Skeletal muscle tissue (tissue), 4 donors: ENCODE measurements around the gene ST3GAL6. TPM values are rescaled to one million over a fixed set of nuclear protein-coding genes. Genes with fewer than 3 reads are reported as not detected.
A peak's percentile ranks its signal among the peaks of the same experiment; 100 is the strongest.

ENCODE experiments used
- H3K27ac ChIP-seq: one replicate; pipeline ENCODE4 v1.7.0; 2013; ENCODE audit warnings: mild to moderate bottlenecking, low read depth, low read length, inconsistent platforms
- H3K27me3 ChIP-seq, 3 donors: one replicate each; pipeline ENCODE4 v1.7.0; 2013; ENCODE audit warnings: low read length in 3 of 3; ENCODE audit not compliant: control insufficient read depth in 3 of 3, insufficient read depth in 3 of 3
- H3K36me3 ChIP-seq, 3 donors: one replicate each; pipeline ENCODE4 v1.7.0; 2013; ENCODE audit warnings: low read length in 3 of 3; ENCODE audit not compliant: control insufficient read depth in 3 of 3, insufficient read depth in 3 of 3
- H3K4me1 ChIP-seq, 3 donors: one replicate each; pipeline ENCODE4 v1.7.0; 2013; ENCODE audit warnings: low read length in 3 of 3, mild to moderate bottlenecking in 3 of 3; ENCODE audit not compliant: control insufficient read depth in 3 of 3, insufficient read depth in 3 of 3
- H3K4me3 ChIP-seq, 3 donors: one replicate each; pipeline ENCODE4 v1.7.0; 2013; ENCODE audit warnings: low read length in 3 of 3
- H3K9ac ChIP-seq, 3 donors: one replicate each; pipeline ENCODE4 v1.7.0; 2013; ENCODE audit warnings: low read length in 3 of 3, mild to moderate bottlenecking in 3 of 3, moderate library complexity in 2 of 3, low read depth in 1 of 3
- H3K9me3 ChIP-seq, 3 donors: one replicate each; pipeline ENCODE4 v1.7.0; 2013; ENCODE audit warnings: low read length in 3 of 3; ENCODE audit not compliant: control insufficient read depth in 3 of 3
- total RNA-seq: library from RNA; depleted of rRNA; stranded (reverse); fragments of >200 nt; gene quantifications from one replicate; pipeline ENCODE4 v1.2.3, GENCODE V29; 2014
- donor health status: Osteomylitis.

Gene ST3GAL6
- total RNA-seq, 1 donor from 2014 or later: 14.1 TPM

DNA sequence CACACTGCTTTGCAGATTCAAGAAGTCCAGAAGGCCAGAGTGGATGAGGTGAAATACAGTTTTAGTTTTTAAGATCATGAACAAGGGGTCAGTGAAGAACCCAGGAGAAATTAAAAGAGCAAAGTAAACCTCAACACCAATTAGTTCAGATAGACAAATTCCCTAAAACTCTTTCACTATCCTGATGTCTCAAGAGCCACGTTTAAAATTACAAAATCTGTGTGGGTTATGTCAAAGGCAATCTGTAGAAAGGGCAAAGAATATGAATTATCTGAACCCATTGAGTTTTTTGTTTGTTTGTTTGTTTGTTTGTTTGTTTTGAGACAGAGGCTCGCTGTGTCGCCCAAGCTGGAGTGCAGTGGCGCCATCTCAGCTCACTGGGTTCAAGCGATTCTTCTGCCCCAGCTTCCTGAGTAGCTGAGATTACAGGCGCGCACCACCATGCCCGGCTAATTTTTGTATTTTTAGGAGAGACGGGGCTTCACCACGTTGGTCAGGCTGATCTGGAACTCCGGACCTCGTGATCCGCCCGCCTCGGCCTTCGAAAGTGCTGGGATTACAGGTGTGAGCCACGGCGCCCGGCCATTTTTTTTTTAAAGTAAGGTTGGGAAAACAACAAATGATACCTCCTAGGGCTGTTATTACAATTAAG, 32.1 kb upstream of the ST3GAL6 start:
- Histone ChIP-seq H3K27ac (no peak overlapping the region), H3K4me3 (no peak overlapping the region), H3K9ac (no peak overlapping the region)

DNA sequence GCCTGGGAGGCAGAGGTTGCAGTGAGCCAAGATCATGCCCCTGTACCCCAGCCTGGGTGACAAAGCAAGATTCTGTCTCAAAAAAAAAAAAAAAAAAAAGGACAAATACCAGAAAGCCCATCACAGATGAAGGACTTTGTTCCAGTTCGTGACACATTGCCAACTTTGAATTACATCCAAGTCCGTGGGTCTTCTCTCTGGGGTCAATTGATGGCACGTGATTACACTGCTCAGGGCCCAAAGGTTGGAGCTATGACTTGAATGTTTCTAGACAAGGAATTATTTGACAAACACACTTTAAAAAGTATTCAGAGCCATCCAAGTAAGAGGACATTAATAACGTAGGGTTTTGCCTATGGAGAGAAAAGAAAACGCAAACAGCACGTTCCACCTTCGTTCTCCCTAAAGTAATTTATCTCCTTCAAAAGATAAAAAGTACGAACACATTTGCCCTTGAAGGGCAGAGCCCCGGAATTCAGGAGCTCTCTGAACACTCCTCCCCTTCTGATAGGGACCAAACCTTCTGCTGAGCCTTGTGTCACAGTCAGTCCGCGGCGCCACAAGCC, 31.3 kb upstream of the ST3GAL6 start:
- H3K27ac ChIP-seq: peak overlapping the region; percentile 54
- no peaks in the 10 kb centered on the region for H3K9me3 ChIP-seq
- peaks cover 0 to 21% (median 9%) of the 10 kb centered on the region in 3 donors for H3K4me1 ChIP-seq
- peak overlapping the region; percentile 63 to 87 (median 75) for H3K9ac ChIP-seq
- H3K27me3 ChIP-seq: no peaks in the 10 kb centered on the region
- H3K36me3 ChIP-seq: no peaks in the 10 kb centered on the region
- peak overlapping the region; percentile 75 to 84 (median 80) for H3K4me3 ChIP-seq

More for the DNA sequence above, 32.1 kb upstream of the ST3GAL6 start:
- Histone ChIP-seq H3K36me3 (no peaks in the 10 kb centered on the region), H3K9me3 (no peaks in the 10 kb centered on the region), H3K27me3 (no peaks in the 10 kb centered on the region), H3K4me1 (peaks cover 0 to 21% (median 9%) of the 10 kb centered on the region in 3 donors)

DNA sequence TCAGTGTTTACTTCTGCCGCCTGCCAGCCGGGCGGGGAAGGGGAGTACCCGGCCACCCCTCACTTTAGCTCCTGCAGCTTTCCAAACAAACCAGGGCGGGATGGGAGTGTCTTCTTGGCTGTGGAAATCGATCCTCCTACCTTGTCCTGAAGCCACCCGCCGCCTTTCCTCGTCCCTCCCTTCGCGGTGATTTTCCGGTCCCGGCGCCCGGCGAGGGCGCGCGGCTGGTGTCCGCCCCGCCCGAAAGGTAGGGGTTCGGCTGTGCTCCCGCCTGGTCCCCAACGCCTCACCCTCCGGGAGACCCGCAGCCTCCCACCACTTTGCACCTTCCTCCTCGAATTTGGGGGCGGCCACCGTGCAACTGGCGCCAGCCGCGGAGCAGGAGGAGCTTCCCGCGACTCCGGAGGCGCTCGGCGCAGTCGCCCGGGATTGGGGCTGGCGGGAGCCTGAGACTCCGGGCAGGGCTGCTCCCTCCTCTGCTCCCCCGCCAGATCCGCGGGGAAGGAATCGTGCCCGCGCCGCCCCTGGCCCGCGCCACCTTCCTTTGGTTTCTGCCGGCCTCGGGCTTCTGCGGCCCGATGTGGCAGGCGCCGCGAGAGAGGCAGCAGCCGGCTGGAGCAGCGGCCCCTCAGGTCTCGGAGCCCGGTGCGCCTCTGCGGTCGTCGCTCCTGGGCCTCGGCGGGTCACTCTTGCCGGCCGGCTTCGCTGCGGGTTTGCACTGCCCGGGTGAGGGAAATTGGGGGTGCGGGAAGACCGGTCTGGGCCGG, 30.7 kb upstream of the ST3GAL6 start:
- H3K9me3 ChIP-seq: no peaks in the 10 kb centered on the region
- H3K27me3 ChIP-seq: no peaks in the 10 kb centered on the region
- no peaks in the 10 kb centered on the region for H3K36me3 ChIP-seq
- H3K4me1 ChIP-seq: peaks cover 0 to 21% (median 9%) of the 10 kb centered on the region in 3 donors
- H3K4me3 ChIP-seq: peak overlapping the region; percentile 75 to 84 (median 80)
- peak overlapping the region; percentile 54 for H3K27ac ChIP-seq
- peak overlapping the region; percentile 63 to 87 (median 75) for H3K9ac ChIP-seq

DNA sequence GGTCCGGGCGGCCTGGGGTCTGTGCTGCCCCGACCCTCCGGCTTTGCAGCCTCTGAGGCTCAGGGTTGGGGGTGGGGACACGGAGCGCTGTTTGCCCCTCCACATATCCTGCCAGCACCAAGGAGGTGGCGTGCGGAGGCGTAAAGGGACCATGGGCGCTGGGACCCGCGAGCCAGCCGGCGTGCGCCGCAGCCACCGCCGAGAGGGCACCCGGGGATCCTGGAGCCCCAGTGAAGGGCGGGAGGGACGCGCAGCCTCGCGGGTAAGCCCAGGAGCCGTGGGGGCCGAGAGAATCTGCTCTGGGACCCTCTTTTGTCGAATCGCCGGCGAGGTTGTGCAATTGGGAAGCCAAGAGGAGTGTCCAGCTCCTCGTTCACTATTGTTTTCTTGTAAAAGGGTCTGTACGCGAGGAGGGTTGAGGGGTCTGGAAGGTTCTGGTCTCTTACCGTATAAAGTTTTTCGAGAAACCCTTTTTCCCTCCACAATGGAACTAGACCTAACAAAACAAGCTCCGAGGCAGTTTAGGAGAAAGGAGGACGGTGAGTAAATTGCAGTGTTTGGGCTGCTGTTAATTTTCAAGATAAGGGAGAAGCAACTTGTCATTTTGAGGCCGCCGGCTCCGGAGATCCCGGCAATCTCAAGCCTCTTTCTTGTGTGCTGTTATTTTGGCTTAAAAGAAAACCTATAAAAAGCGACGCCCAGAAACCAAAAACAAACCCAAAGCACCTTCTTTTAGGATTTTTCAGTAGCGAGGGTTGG, 29.9 kb upstream of the ST3GAL6 start:
- Histone ChIP-seq H3K9ac (peak overlapping the region; percentile 63 to 87 (median 75)), H3K27me3 (no peaks in the 10 kb centered on the region), H3K27ac (peak overlapping the region; percentile 54), H3K9me3 (no peaks in the 10 kb centered on the region), H3K4me1 (peaks cover 0 to 21% (median 9%) of the 10 kb centered on the region in 3 donors), H3K36me3 (no peaks in the 10 kb centered on the region), H3K4me3 (peak overlapping the region; percentile 75 to 84 (median 80))

- Histone ChIP-seq H3K9me3 (no peaks in the 10 kb centered on the region), H3K27ac (no peak overlapping the region), H3K27me3 (no peaks in the 10 kb centered on the region), H3K36me3 (no peaks in the 10 kb centered on the region), H3K9ac (peak overlapping the region; percentile 59 to 87 (median 75)), H3K4me1 (peaks cover 0 to 21% (median 9%) of the 10 kb centered on the region in 3 donors), H3K4me3 (peak overlapping the region; percentile 75 to 84 (median 80))
Observed at GRCh38 chr3:98733812-98734281, 29.3 kb upstream of the ST3GAL6 start.

DNA sequence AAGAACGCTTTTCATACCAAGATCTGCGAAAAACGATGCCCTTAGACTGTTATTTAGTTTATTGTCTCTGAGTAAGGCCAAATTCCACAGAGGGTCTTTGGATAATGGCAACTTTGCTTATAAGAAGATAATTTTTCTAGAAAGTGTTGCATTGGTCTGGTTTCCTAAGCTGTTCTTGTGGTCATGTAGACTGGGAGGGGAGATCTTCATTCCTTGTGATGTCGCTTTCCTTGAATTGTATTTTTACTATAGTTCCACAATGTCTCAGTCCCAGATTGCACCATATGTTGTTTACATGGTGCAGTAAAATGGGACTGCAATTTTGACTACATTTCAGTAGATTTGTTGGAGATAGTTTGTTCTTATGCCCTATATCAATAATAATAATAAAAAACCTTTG, 28.8 kb upstream of the ST3GAL6 start:
- peaks cover 0 to 21% (median 9%) of the 10 kb centered on the region in 3 donors for H3K4me1 ChIP-seq
- no peaks in the 10 kb centered on the region for H3K36me3 ChIP-seq
- H3K27ac ChIP-seq: no peak overlapping the region
- H3K9ac ChIP-seq: peak overlapping the region; percentile 59 to 87 (median 75)
- H3K4me3 ChIP-seq: peak overlapping the region in 2 of 3 donors; percentile 75 to 80
- H3K9me3 ChIP-seq: no peaks in the 10 kb centered on the region
- no peaks in the 10 kb centered on the region for H3K27me3 ChIP-seq

DNA sequence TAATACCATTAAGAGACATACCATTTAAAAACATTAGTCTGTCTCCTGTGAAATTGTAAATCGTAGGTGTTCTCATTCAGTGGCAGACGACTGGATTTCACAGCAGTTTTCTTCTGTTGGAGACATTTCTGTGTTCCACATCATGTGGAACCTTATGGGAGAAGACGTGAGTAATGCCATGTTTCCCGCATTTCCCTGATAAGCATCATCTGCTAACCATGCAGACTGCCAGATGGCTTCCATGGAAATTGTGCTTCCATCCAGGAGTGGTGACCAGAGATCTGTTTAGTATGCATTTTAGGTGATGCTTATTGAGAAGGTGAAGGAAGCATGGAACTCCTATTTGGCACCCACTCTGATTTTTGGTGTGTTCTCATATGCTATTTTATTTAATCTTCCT, 28.4 kb upstream of the ST3GAL6 start:
- no peak overlapping the region for H3K27ac ChIP-seq
- H3K27me3 ChIP-seq: no peaks in the 10 kb centered on the region
- no peaks in the 10 kb centered on the region for H3K9me3 ChIP-seq
- H3K36me3 ChIP-seq: no peaks in the 10 kb centered on the region
- no peak overlapping the region for H3K4me3 ChIP-seq
- no peak overlapping the region for H3K9ac ChIP-seq
- peaks cover 0 to 21% (median 9%) of the 10 kb centered on the region in 3 donors for H3K4me1 ChIP-seq

DNA sequence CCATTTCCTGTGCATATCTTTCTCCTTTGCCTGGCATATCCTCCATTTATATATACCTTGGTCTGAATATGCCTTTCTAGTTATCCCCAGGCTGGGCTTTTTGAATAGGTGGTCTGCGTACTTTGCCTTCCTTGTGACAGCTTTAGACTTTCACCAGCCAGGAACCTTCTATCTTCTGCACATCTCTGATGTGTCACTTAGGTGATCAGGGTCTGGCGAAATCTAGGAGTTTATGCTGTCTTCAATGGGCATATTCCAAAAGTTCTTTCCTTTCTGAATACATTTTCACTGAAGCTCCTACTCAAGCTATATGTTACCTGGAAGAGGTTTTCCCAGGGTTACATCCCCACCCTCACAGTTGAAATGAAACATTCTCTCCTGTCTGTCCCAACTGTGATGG, 27.8 kb upstream of the ST3GAL6 start:
- Histone ChIP-seq H3K4me1 (peaks cover 0 to 21% (median 9%) of the 10 kb centered on the region in 3 donors), H3K36me3 (no peaks in the 10 kb centered on the region), H3K27ac (no peak overlapping the region), H3K9ac (no peak overlapping the region), H3K4me3 (no peak overlapping the region), H3K27me3 (no peaks in the 10 kb centered on the region), H3K9me3 (no peaks in the 10 kb centered on the region)

GRCh38 chr3:98735761-98736269, 27.3 kb upstream of the ST3GAL6 start:
- H3K27ac ChIP-seq: no peak overlapping the region
- H3K27me3 ChIP-seq: no peaks in the 10 kb centered on the region
- no peak overlapping the region for H3K9ac ChIP-seq
- no peaks in the 10 kb centered on the region for H3K36me3 ChIP-seq
- H3K4me1 ChIP-seq: peaks cover 0 to 21% (median 9%) of the 10 kb centered on the region in 3 donors
- H3K9me3 ChIP-seq: no peaks in the 10 kb centered on the region
- H3K4me3 ChIP-seq: no peak overlapping the region
